OCI-LY7 (cell line): ENCODE results near the gene SMCP. TPM values are rescaled to one million over a fixed set of nuclear protein-coding genes. Genes with fewer than 3 reads are reported as not detected.
A peak's percentile ranks its signal among the peaks of the same experiment; 100 is the strongest.

Experiments
- BruUV-seq: library from RNA; stranded (reverse); fragments of 400-500 nt; replicated peaks from 2 replicates; lab custom pipeline; 2021; lab: Mats Ljungman, UMichigan
- CTCF ChIA-PET: fragments of 300-600 bp; sonication (Branson Sonifier 250); formaldehyde crosslinking; loops from one replicate; lab custom pipeline; 2022; ENCODE audit warnings: antibody characterized with exemption; ENCODE audit not compliant: unreplicated experiment; lab: Charles Lee
- POLR2A ChIA-PET: fragments of 300-600 bp; sonication (Branson Sonifier 250); formaldehyde crosslinking; loops from one replicate; lab custom pipeline; 2022; ENCODE audit warnings: antibody characterized with exemption; lab: Charles Lee
- DNase-seq: peaks from one replicate; pipeline ENCODE4 v3.0.0-alpha.2; 2015; ENCODE audit warnings: low spot score
- H2AFZ ChIP-seq: fragments of 200-600 bp; sonication (generic), shearing (Covaris generic); 2 replicates; pipeline ENCODE4 v1.6.1; 2014; ENCODE audit warnings: mild to moderate bottlenecking, antibody characterized with exemption, low read length, moderate library complexity
- H3K27ac ChIP-seq: fragments of 200-600 bp; sonication (generic); 2 replicates; pipeline ENCODE4 v1.5.1; 2014; ENCODE audit warnings: mixed run types, low read depth, mild to moderate bottlenecking, moderate library complexity, low read length, inconsistent platforms; ENCODE audit not compliant: poor library complexity, severe bottlenecking
- H3K36me3 ChIP-seq: fragments of 200-600 bp; sonication (generic); 2 replicates; pipeline ENCODE4 v1.6.1; 2014; ENCODE audit warnings: mild to moderate bottlenecking, antibody characterized with exemption, low read length, moderate library complexity, mixed read lengths; ENCODE audit not compliant: insufficient read depth
- H3K4me1 ChIP-seq: fragments of 200-600 bp; sonication (generic); 2 replicates; pipeline ENCODE4 v1.5.1; 2014; ENCODE audit warnings: mild to moderate bottlenecking, low read length; ENCODE audit not compliant: insufficient read depth, poor library complexity, severe bottlenecking
- H3K4me2 ChIP-seq: fragments of 200-600 bp; sonication (generic); 2 replicates; pipeline ENCODE4 v1.6.1; 2014; ENCODE audit warnings: mild to moderate bottlenecking, low read length
- H3K4me3 ChIP-seq: fragments of 200-600 bp; sonication (generic); 2 replicates; pipeline ENCODE4 v1.5.1; 2014; ENCODE audit warnings: mild to moderate bottlenecking, low read depth, low read length; ENCODE audit not compliant: poor library complexity, severe bottlenecking
- H3K79me2 ChIP-seq: fragments of 200-600 bp; sonication (generic); 2 replicates; pipeline ENCODE4 v1.6.1; 2016; ENCODE audit warnings: low read depth, mild to moderate bottlenecking, low read length, moderate library complexity, mixed read lengths; ENCODE audit not compliant: insufficient read depth
- H3K9me2 ChIP-seq: fragments of 200-600 bp; sonication (generic); 2 replicates; pipeline ENCODE4 v1.6.1; 2016; ENCODE audit warnings: mild to moderate bottlenecking, low read length, mixed read lengths; ENCODE audit not compliant: insufficient read depth
- H3K9me3 ChIP-seq: fragments of 200-600 bp; sonication (generic); 2 replicates; pipeline ENCODE4 v1.6.1; 2014; ENCODE audit warnings: mild to moderate bottlenecking, mixed run types, low read length, mixed read lengths
- H4K20me1 ChIP-seq: fragments of 200-600 bp; sonication (generic); 2 replicates; pipeline ENCODE4 v1.6.1; 2014; ENCODE audit warnings: mild to moderate bottlenecking, antibody characterized with exemption, low read length, moderate library complexity, mixed read lengths; ENCODE audit not compliant: insufficient read depth
- CTCF ChIP-seq: fragments of 200-600 bp; sonication (generic); conservative IDR thresholded peaks from 2 replicates; pipeline ENCODE4 v1.5.1; 2014; ENCODE audit warnings: mild to moderate bottlenecking, antibody characterized with exemption, low read length, moderate library complexity, mixed read lengths
- EZH2phosphoT487 ChIP-seq: fragments of 200-600 bp; sonication (generic); IDR thresholded peaks from 2 replicates; pipeline ENCODE4 v1.6.1; 2018; ENCODE audit warnings: low read depth, borderline replicate concordance, mild to moderate bottlenecking, mixed run types, antibody characterized with exemption, low read length, moderate library complexity, mixed read lengths
- intact Hi-C: fragments of 100-400 bp; cut with micrococcal nuclease; formaldehyde crosslinking; loops from one replicate; pipeline ENCODE4 v1.10.0; 2022; ENCODE audit not compliant: unreplicated experiment
- total RNA-seq, 2 experiments: library from RNA; depleted of rRNA in 1 of 2; stranded (reverse); fragments of >200 nt in 1 of 2; shearing (Covaris generic) in 1 of 2; gene quantifications; 2 replicates each; pipeline ENCODE4 v1.2.3, GENCODE V29; 2014 to 2022

SMCP gene
- total RNA-seq, 2 experiments from 2014 or later, result not detected

DNA sequence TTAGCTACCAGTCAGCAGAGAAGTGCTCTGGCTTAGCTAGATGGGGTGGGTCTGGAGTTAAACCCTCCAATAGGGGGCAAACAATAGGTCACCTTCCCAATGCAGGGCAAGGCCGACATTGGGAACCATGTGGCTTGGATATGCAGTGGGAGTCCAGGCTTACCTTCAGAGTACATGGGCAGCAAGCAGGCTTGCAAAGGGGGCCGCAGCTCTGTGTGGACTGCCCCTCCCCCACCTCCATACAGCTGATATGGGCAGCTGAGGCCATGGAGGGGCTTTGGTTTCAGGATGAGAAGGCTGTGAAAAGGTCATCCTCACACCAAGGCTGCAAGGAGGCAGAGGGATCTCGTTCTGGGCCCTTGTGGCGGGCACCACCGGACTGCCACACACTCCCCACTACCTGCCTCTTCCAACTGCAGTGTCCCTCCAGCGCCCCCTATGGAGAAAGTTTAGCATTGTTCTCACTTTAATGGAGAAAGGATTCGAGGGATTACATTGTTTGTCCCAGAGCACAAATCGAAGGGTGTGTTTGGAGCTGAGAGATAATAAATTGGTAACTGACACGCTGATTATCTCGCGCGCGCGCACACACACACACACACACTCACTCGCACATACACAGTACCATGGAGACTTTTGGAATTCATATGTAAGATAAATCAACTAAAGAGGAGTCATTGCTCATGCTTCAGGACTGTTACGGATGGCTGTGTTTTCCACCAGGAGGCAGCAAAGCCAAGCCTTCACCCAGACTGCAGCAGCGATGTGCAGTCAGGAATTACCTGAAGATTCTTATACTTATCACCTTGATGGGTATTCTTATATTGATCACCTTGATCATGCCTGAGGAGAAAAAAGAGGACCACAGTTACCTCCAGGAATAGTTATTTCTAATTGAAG, 7.0 kb upstream of the SMCP start:
- Histone ChIP-seq H2AFZ (no peak overlapping the region), H3K9me3 (no peaks in the 10 kb centered on the region), H3K4me1 (no peaks in the 10 kb centered on the region), H3K4me3 (no peak overlapping the region), H3K79me2 (no peaks in the 10 kb centered on the region), H3K4me2 (no peak overlapping the region), H3K27ac (no peak overlapping the region), H3K9me2 (no peaks in the 10 kb centered on the region), H3K36me3 (no peaks in the 10 kb centered on the region), H4K20me1 (no peaks in the 10 kb centered on the region)
- intact Hi-C loops, result no loop called here
- DNase-seq, result peak; percentile 13
- POLR2A ChIA-PET, result interaction anchor here (1.1 kb wide), 1 partner anchor 366 kb away, joined by 3 read pairs; no protein-coding TSS in a partner anchor
- CTCF ChIA-PET, result no interaction called here
- no TSS peak for BruUV-seq
- TF ChIP-seq EZH2phosphoT487 (no peak), CTCF (peak; percentile 66)

DNA sequence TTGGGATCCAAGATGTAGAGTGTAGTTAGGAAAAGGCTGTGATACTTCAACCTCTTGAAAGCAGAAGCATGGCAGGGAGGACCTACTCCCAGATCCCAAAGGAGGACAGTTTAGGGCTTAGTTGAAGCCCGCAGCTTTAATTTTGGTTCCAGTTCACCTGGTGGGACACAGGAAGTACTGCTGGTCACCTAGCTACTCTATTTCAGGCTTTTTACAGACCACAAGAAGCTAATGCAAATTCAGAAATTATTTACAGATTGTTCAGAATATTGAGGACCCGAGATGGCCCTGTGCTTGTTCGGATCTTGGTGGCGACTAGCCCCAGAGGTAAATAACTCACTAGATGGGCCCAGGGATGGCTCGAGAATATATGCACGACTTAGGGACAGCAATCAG, 6.4 kb upstream of the SMCP start:
- no peak overlapping the region for H3K4me3 ChIP-seq
- ChIA-PET POLR2A (no interaction called here), CTCF (no interaction called here)

More for the DNA sequence above, 6.4 kb upstream of the SMCP start:
- no peaks in the 10 kb centered on the region for H3K9me3 ChIP-seq
- no peaks in the 10 kb centered on the region for H4K20me1 ChIP-seq
- TF ChIP-seq CTCF (no peak), EZH2phosphoT487 (no peak)
- DNase-seq, result no peak
- H3K36me3 ChIP-seq, result no peaks in the 10 kb centered on the region
- no peak overlapping the region for H3K27ac ChIP-seq
- no peaks in the 10 kb centered on the region for H3K79me2 ChIP-seq
- intact Hi-C loops, result no loop called here
- no TSS peak for BruUV-seq
- 0 out of 2 replicates have a peak overlapping the region, but pooled peaks have one; percentile 17 for H3K4me2 ChIP-seq
- H3K4me1 ChIP-seq, result no peaks in the 10 kb centered on the region
- H3K9me2 ChIP-seq, result no peaks in the 10 kb centered on the region
- H2AFZ ChIP-seq, result no peak overlapping the region
